ENCODE results near the gene RPRD2. TPM values are rescaled to one million over a fixed set of nuclear protein-coding genes. Genes with fewer than 3 reads are reported as not detected.

The RPRD2 gene
- total RNA-seq, 1 experiment from 2014 or later: 36.2 TPM

GRCh38 chr1:150408800-150409199 lies 44.9 kb downstream of the RPRD2 start:
- Histone ChIP-seq H3K36me3 (ENCODE audit: low read depth) (no peaks in the 10 kb centered on the region), H4K20me1 (ENCODE audit: insufficient read depth) (peaks cover 25% of the 10 kb centered on the region), H3K4me3 (no peak overlapping the region), H3F3A (ENCODE audit: insufficient read depth, low read depth) (peaks cover 11% of the 10 kb centered on the region; the same call in 1 of the 2 replicates), H3K79me2 (ENCODE audit: low read depth) (peaks cover 91% of the 10 kb centered on the region), H3K4me1 (replicated peaks; ENCODE audit: insufficient read depth) (no peaks in the 10 kb centered on the region), H3K4me2 (no peak overlapping the region), H3K27me3 (ENCODE audit: insufficient read depth, low read depth) (no peaks in the 10 kb centered on the region), H3K9me3 (ENCODE audit: insufficient read depth, low read depth) (no peaks in the 10 kb centered on the region), H3K9me2 (ENCODE audit: insufficient read depth) (no peaks in the 10 kb centered on the region), H3K27ac (no peak overlapping the region), H2AFZ (no peak overlapping the region)
- TF ChIP-seq CTCF (conservative IDR thresholded peaks at IDR 0.05) (no peak), EZH2 (IDR thresholded peaks at IDR 0.05; ENCODE audit: low read depth) (no peak)
- ChIA-PET CTCF (no interaction called here), POLR2A (ENCODE audit: unreplicated experiment) (no interaction called here)
- no TSS peak for BruUV-seq (replicated peaks)
- intact Hi-C loops (cut with micrococcal nuclease; ENCODE audit: unreplicated experiment): no loop called here
- DNase-seq: no peak

GRCh38 chr1:150409504-150410362 lies 45.8 kb downstream of the RPRD2 start:
- Histone ChIP-seq H3K9me2 (ENCODE audit: insufficient read depth) (no peaks in the 10 kb centered on the region), H2AFZ (no peak overlapping the region), H3K4me3 (no peak overlapping the region), H3K36me3 (ENCODE audit: low read depth) (no peaks in the 10 kb centered on the region), H3K4me1 (replicated peaks; ENCODE audit: insufficient read depth) (no peaks in the 10 kb centered on the region), H3K79me2 (ENCODE audit: low read depth) (peaks cover 91% of the 10 kb centered on the region), H3K27ac (no peak overlapping the region), H3K4me2 (no peak overlapping the region), H3K27me3 (ENCODE audit: insufficient read depth, low read depth) (no peaks in the 10 kb centered on the region), H4K20me1 (ENCODE audit: insufficient read depth) (peaks cover 22% of the 10 kb centered on the region), H3K9me3 (ENCODE audit: insufficient read depth, low read depth) (no peaks in the 10 kb centered on the region), H3F3A (ENCODE audit: insufficient read depth, low read depth) (peaks cover 11% of the 10 kb centered on the region; the same call in 1 of the 2 replicates)
- CTCF ChIA-PET: no interaction called here
- intact Hi-C loops (cut with micrococcal nuclease; ENCODE audit: unreplicated experiment): no loop called here
- POLR2A ChIA-PET (ENCODE audit: unreplicated experiment): no interaction called here
- DNase-seq: no peak
- TF ChIP-seq EZH2 (IDR thresholded peaks at IDR 0.05; ENCODE audit: low read depth) (no peak), CTCF (conservative IDR thresholded peaks at IDR 0.05) (no peak)
- no TSS peak for BruUV-seq (replicated peaks)

- H3K36me3 ChIP-seq (ENCODE audit: low read depth): no peaks in the 10 kb centered on the region
- H4K20me1 ChIP-seq (ENCODE audit: insufficient read depth): peaks cover 21% of the 10 kb centered on the region
- H3K9me2 ChIP-seq (ENCODE audit: insufficient read depth): no peaks in the 10 kb centered on the region
- intact Hi-C loops (cut with micrococcal nuclease; ENCODE audit: unreplicated experiment): no loop called here
- no peak overlapping the region for H2AFZ ChIP-seq
- TF ChIP-seq CTCF (conservative IDR thresholded peaks at IDR 0.05) (no peak), EZH2 (IDR thresholded peaks at IDR 0.05; ENCODE audit: low read depth) (no peak)
- H3K9me3 ChIP-seq (ENCODE audit: insufficient read depth, low read depth): no peaks in the 10 kb centered on the region
- H3F3A ChIP-seq (ENCODE audit: insufficient read depth, low read depth): peaks cover 11% of the 10 kb centered on the region; the same call in 1 of the 2 replicates
- no peak for DNase-seq
- no peak overlapping the region for H3K4me2 ChIP-seq
- no peaks in the 10 kb centered on the region for H3K4me1 ChIP-seq (replicated peaks; ENCODE audit: insufficient read depth)
- H3K79me2 ChIP-seq (ENCODE audit: low read depth): peaks cover 86% of the 10 kb centered on the region
- POLR2A ChIA-PET (ENCODE audit: unreplicated experiment): no interaction called here
- CTCF ChIA-PET: no interaction called here
- no peak overlapping the region for H3K4me3 ChIP-seq
- H3K27ac ChIP-seq: no peak overlapping the region
- H3K27me3 ChIP-seq (ENCODE audit: insufficient read depth, low read depth): no peaks in the 10 kb centered on the region
- no TSS peak for BruUV-seq (replicated peaks)
These were observed 46.7 kb downstream of the RPRD2 start for GRCh38 chr1:150410582-150411101.
